Lung (tissue), 12 donors: ENCODE data around the gene NFIA. TPM values are rescaled to one million over a fixed set of nuclear protein-coding genes. Genes with fewer than 3 reads are reported as not detected.

Experiments used
- ATAC-seq: fragments of 200-7000 bp; cut with Tn5 transposase; one replicate; pipeline ENCODE4 v1.9.1; 2020; ENCODE audit warnings: moderate number of reproducible peaks; ENCODE audit not compliant: insufficient read depth, low FRiP score
- DNase-seq, 3 donors: peaks; one replicate each; pipeline ENCODE4 v3.0.0-alpha.2; 2013 to 2017
- H3K27ac ChIP-seq, 2 donors: one replicate each; pipeline ENCODE4 v1.5.1; 2013; ENCODE audit warnings: mild to moderate bottlenecking in 2 of 2, moderate library complexity in 2 of 2, control low read depth in 1 of 2, inconsistent platforms in 1 of 2, low read depth in 1 of 2, low read length in 1 of 2
- H3K27me3 ChIP-seq, 3 donors: one replicate each; pipeline ENCODE4 v1.5.1; 2013; ENCODE audit warnings: low read length in 2 of 3; ENCODE audit not compliant: control insufficient read depth in 3 of 3, insufficient read depth in 3 of 3
- H3K36me3 ChIP-seq, 4 donors: one replicate each; pipeline ENCODE4 v1.5.1; 2013; ENCODE audit warnings: low read length in 4 of 4, mild to moderate bottlenecking in 1 of 4, moderate library complexity in 1 of 4; ENCODE audit not compliant: control insufficient read depth in 4 of 4, insufficient read depth in 4 of 4
- H3K4me1 ChIP-seq, 5 donors: one replicate each; pipeline ENCODE4 v1.5.1; 2013; ENCODE audit warnings: low read length in 5 of 5, mild to moderate bottlenecking in 2 of 5, moderate library complexity in 1 of 5; ENCODE audit not compliant: control insufficient read depth in 5 of 5, insufficient read depth in 5 of 5
- H3K4me3 ChIP-seq: one replicate; pipeline ENCODE4 v1.5.1; 2013; ENCODE audit warnings: mild to moderate bottlenecking, control low read depth, moderate library complexity
- H3K9ac ChIP-seq, 2 donors: one replicate each; pipeline ENCODE4 v1.5.1; 2013; ENCODE audit warnings: low read length in 2 of 2, control low read depth in 1 of 2; ENCODE audit not compliant: insufficient read depth in 1 of 2
- H3K9me3 ChIP-seq, 4 donors: one replicate each; pipeline ENCODE4 v1.5.1; 2013; ENCODE audit warnings: low read length in 3 of 4, mild to moderate bottlenecking in 1 of 4, moderate library complexity in 1 of 4; ENCODE audit not compliant: control insufficient read depth in 4 of 4, insufficient read depth in 3 of 4
- WGBS, 2 donors: extraction: QIAGEN DNeasy Blood & Tissue Kit; methylation state at CpG; one replicate each; pipeline ENCODE4 v1.1.7; 2013; 5-methylcytosine and 5-hydroxymethylcytosine counted together
- polyA plus RNA-seq, 2 donors: library from polyadenylated mRNA; stranded (reverse); fragments of 200-250 nt; gene quantifications; one replicate each; pipeline ENCODE4 v1.2.1, GENCODE V29; 2013
- total RNA-seq, 2 donors: library from RNA; depleted of rRNA in 1 of 2; stranded (reverse); fragments of >200 nt in 1 of 2; gene quantifications; one replicate each; pipeline ENCODE4 v1.2.1, GENCODE V29; 2014 to 2021
- TF ChIP-seq, protein P1 (sequence below): IDR thresholded peaks from 2 replicates; pipeline ENCODE4 v1.5.1; 2012; ENCODE audit warnings: mild to moderate bottlenecking; ENCODE audit errors: control extremely low read depth, extremely low read depth
- donor health status: control.
- donor health status: control.
- donor health status: Bipolar disorder and iron deficiency.
- donor health status: healthy.
- donor health status: DM: yes; HTN: yes; CAD: no.

The NFIA gene
- total and polyA plus RNA-seq, 4 donors: 3.0 to 63.4 (median 34.2) TPM

DNA sequence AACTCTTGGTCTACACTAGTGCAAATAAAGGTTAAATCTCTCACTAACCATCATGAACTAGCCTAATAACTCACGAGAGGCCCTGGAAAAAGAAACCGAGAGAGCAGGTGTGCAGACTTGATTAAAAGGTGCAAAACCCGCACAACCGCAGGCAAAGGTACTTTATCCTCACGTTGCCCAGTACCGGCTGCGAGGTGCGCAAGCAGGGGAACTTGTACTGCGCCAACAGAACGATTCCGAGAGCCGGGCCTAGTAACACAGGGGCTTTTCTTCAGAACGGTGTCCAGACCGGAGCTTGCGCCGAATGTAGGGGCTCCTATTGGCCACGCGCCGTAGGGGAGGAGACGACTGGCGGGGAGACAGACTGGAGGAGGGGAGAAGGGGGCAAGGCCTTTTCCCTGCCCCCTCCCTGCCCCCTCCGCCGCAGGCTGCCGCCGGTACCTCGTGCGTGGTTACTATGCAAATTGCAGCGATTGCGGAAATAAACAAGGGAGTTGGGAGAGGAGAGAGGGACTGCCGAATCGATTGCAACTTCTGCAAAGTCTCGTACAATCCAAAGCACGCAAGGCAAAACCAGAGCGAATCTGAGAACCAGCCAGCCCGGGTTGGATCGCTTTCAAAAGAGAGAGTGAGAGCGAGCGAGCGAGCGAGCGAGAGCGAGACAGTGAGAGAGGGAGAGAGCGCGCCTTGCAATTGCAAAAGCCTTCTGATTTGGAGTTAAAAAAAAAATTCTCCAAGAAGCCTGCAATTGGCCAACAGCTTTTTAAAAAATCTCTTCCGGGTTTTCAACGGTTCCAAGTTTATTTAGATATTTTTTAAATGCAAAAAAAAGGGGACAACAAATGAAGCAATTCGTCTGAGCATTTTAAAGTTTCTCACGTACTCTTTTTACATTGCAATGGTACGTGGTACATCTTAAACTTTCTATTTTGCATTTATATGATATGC is 5.4 kb upstream of the NFIA start:
- DNase-seq (peak; percentile 96 to 98 (median 97)), ATAC-seq (peak; percentile 63)
- Histone ChIP-seq H3K36me3 (no peaks in the 10 kb centered on the region), H3K9ac (peak overlapping the region; percentile 57 to 75), H3K27ac (peak overlapping the region; percentile 58 to 81), H3K27me3 (no peaks in the 10 kb centered on the region), H3K9me3 (no peaks in the 10 kb centered on the region), H3K4me3 (peak overlapping the region; percentile 55), H3K4me1 (peaks cover 3 to 40% (median 17%) of the 10 kb centered on the region in 5 donors)
- 1% methylated on average over 49 of the region's 49 CpGs for whole genome bisulfite sequencing, 2 donors
- TF ChIP-seq, protein P1, sequence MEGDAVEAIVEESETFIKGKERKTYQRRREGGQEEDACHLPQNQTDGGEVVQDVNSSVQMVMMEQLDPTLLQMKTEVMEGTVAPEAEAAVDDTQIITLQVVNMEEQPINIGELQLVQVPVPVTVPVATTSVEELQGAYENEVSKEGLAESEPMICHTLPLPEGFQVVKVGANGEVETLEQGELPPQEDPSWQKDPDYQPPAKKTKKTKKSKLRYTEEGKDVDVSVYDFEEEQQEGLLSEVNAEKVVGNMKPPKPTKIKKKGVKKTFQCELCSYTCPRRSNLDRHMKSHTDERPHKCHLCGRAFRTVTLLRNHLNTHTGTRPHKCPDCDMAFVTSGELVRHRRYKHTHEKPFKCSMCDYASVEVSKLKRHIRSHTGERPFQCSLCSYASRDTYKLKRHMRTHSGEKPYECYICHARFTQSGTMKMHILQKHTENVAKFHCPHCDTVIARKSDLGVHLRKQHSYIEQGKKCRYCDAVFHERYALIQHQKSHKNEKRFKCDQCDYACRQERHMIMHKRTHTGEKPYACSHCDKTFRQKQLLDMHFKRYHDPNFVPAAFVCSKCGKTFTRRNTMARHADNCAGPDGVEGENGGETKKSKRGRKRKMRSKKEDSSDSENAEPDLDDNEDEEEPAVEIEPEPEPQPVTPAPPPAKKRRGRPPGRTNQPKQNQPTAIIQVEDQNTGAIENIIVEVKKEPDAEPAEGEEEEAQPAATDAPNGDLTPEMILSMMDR: no peak

DNA sequence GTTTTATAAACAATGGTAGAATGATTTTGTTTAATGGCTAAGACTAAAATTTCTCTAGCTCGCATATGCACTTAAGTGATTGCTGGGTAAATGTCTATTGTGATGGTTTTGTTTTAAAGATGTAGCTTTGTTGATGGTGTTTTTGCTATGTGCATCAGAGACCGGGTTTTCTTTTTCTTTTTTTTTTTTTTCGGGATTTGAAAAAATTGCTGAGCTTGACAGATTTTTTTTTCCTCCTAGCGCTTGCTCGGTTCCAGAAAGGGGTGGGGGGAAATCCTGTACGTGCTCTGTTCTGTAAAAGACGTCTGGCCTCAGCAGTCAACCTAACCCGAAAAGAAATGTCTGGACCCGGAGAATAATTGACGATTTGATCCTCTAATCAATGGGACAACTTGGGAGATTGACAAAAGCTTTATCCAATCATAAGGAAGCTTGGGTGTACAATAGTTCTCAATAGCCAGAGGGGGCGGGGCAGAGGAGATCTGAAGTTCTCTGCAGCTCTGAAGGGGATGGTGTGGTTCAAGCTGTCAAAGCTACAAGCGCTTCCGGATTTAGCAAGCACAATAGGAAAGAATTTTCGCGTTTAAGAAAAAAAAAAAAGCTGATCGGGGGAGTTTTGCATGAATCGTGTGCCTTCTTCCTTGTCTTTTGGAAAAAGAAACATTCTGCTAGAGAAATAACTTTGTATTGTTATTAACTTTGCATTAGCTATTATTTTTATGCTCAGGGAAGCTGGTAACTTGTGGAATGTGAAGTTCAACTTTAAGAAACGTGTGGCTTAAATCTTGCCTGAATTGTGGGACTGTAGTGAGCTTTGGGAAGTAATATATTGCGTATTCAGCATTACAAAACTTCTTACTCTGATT is 4.5 kb upstream of the NFIA start:
- DNase-seq (peak; percentile 96 to 100 (median 100)), ATAC-seq (peak; percentile 81)
- Histone ChIP-seq H3K9me3 (no peaks in the 10 kb centered on the region), H3K36me3 (no peaks in the 10 kb centered on the region), H3K9ac (peak overlapping the region; percentile 57 to 75), H3K4me3 (no peak overlapping the region), H3K4me1 (peaks cover 3 to 40% (median 17%) of the 10 kb centered on the region in 5 donors), H3K27me3 (no peaks in the 10 kb centered on the region), H3K27ac (peak overlapping the region; percentile 66 to 72)
- TF ChIP-seq, protein P1: no peak
- 1 to 2% methylated on average over 19 of the region's 19 CpGs for WGBS, 2 donors

DNA sequence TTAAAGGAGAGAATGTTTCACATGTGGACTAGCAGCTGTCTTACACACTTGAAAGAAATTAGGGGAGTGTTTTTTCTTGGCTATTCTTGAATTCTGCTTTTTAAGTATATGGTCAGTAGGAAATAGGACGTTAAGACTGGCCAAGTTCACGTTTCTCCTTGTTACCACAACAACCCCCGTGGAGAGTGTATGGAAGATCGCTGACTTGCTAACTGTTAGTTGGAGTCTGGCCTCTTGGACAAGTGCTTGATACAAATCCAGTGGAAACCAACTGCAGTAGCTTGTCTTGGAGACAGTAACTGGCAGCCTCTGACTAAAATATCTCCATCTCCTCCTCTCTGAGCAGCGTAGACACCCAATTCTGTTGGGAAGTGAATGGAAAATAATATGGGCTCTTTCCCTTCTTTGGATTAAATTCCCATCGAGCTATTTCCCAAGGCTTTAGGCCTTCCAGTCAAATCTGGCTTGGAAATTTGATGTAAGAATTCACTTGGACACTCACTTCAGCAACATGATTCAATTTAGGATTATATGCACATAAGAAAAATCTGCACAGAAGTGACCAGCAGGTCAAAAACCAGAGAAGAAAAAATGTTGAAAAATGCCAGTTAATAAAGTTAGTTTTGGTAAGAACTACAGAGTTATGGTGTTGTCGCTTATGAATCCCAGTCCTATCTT is 3.6 kb upstream of the NFIA start:
- Histone ChIP-seq H3K4me1 (peaks cover 3 to 40% (median 17%) of the 10 kb centered on the region in 5 donors), H3K4me3 (no peak overlapping the region), H3K36me3 (no peaks in the 10 kb centered on the region), H3K9ac (peak overlapping the region in 1 of 2 donors; percentile 61), H3K27ac (peak overlapping the region; percentile 72 to 84), H3K27me3 (no peaks in the 10 kb centered on the region), H3K9me3 (no peaks in the 10 kb centered on the region)
- ATAC-seq: no peak
- WGBS, 2 donors: 34 to 40% methylated on average over 7 of the region's 7 CpGs
- TF ChIP-seq, protein P1: no peak
- DNase-seq: peak in 2 of 3 donors; percentile 73 to 79
